Body of pancreas (tissue), 4 donors: ENCODE results near the gene MAST4. TPM values are rescaled to one million over a fixed set of nuclear protein-coding genes. Genes with fewer than 3 reads are reported as not detected.

Experiments used
- ATAC-seq: fragments of 150-250 bp; one replicate; pipeline ENCODE4 v1.9.1; 2016
- DNase-seq, 4 donors: peaks; one replicate each; pipeline ENCODE4 v3.0.0-alpha.2; 2019
- H3K27ac ChIP-seq, 4 donors: fragments of 200-600 bp; sonication (generic); 1 replicate in 3 of 4; 2 replicates in 1 of 4; pipeline versions ENCODE4 v1.5.1 to v1.6.1; 2016 to 2019; ENCODE audit warnings: mild to moderate bottlenecking in 1 of 4, mixed read lengths in 1 of 4, moderate library complexity in 1 of 4
- H3K27me3 ChIP-seq, 2 donors: fragments of 200-600 bp; sonication (generic); one replicate each; pipeline ENCODE4 v1.6.0; 2016; ENCODE audit warnings: mild to moderate bottlenecking in 1 of 2
- H3K36me3 ChIP-seq, 2 donors: fragments of 200-600 bp; sonication (generic); replicated peaks in 1 of 2; 2 replicates each; pipeline ENCODE4 v1.5.1; 2016; ENCODE audit warnings: low read depth in 2 of 2; ENCODE audit not compliant: insufficient read depth in 1 of 2
- H3K4me1 ChIP-seq: fragments of 200-600 bp; sonication (generic); one replicate; pipeline ENCODE4 v1.6.0; 2016
- H3K4me3 ChIP-seq, 2 donors: fragments of 200-600 bp; sonication (generic); 1 replicate in 1 of 2; 2 replicates in 1 of 2; pipeline ENCODE4 v1.5.1; 2016 to 2019
- H3K9me3 ChIP-seq, 3 donors: fragments of 200-600 bp; sonication (generic); 1 replicate in 2 of 3; 2 replicates in 1 of 3; pipeline ENCODE4 v1.5.1; 2016
- CTCF ChIP-seq, 7 experiments: fragments of 450-650 bp in 4 of 7; fragments of 200-600 bp in 3 of 7; sonication (generic) in 3 of 7; IDR thresholded peaks; one replicate each; pipeline ENCODE4 v1.5.1; 2016 to 2019; ENCODE audit warnings: antibody characterized with exemption in 7 of 7
- POLR2A ChIP-seq, 3 donors: fragments of 450-650 bp; IDR thresholded peaks; one replicate each; pipeline ENCODE4 v1.6.1; 2016; ENCODE audit warnings: antibody characterized with exemption in 3 of 3, mild to moderate bottlenecking in 2 of 3
- WGBS, 2 donors: methylation state at CpG; one replicate each; pipeline ENCODE4 v1.1.5; 2017; 5-methylcytosine and 5-hydroxymethylcytosine counted together
- intact Hi-C: fragments of 100-400 bp; cut with DNase I; formaldehyde crosslinking; loops from one replicate; pipeline ENCODE4 v1.15.1; 2023
- total RNA-seq, 2 donors: library from RNA; depleted of rRNA; stranded (reverse); fragments of >200 nt; gene quantifications; one replicate each; pipeline ENCODE4 v1.1.0, GENCODE V29; 2016

The MAST4 gene
- total RNA-seq, 2 donors from 2014 or later, result 17.9 to 29.7 TPM

DNA sequence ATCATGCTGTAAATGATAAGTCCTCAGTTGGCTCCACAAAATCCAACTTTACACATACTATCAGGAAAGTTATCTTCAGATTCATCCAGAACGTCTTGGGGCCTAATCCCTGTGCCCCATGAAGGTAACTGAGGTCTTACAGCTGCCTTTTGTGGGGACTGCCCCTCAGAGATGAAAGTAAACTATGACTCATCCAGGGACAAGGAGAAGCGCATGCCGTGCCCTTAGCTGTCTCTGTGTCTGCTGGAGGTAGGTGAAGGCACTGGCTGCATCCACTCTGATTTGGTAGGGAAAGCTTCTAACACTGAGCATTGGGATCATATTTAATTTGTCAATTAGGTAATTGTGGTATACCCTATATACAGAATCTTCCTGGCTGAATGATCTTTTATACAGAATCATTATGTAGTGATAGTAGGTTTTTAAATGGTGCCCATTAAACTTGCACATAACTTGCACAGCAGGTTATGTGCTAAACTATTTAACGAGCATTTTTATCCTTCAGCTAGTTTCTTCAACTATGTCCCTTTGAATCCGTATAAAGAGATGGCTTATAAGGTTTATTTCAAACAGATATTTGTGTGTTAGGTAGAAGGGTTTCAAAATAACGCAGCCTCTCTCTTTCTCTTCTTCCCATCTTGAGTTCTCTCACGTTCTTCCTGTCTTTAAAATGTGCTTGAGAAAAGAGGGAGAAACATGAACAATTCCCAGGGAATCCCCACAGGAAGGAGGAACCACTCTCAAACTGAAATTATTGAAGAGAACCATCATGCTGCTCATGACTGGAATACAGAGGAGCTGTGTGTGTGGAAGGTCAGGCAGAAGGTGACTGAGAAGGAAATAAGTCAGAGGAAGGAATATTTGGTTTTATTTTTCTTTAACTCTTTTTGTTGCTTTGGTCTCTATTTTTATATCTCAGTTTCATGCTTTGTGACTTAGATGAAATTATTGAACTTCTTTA, 349.5 kb downstream of the MAST4 start:
- H3K27ac ChIP-seq, result no peak overlapping the region
- H3K9me3 ChIP-seq, result no peaks in the 10 kb centered on the region
- H3K4me1 ChIP-seq, result no peaks in the 10 kb centered on the region
- WGBS, 2 donors, result 66 to 70% methylated on average over 7 of the region's 7 CpGs
- TF ChIP-seq CTCF (IDR thresholded peaks at IDR 0.05) (no peak), POLR2A (IDR thresholded peaks at IDR 0.05) (no peak)
- DNase-seq, result no peak
- intact Hi-C loops, result no loop called here
- no peaks in the 10 kb centered on the region for H3K36me3 ChIP-seq
- H3K4me3 ChIP-seq, result no peak overlapping the region
- no peak for ATAC-seq
- H3K27me3 ChIP-seq, result no peaks in the 10 kb centered on the region

- intact Hi-C loops, result no loop called here
- Histone ChIP-seq H3K27ac (no peak overlapping the region), H3K27me3 (no peaks in the 10 kb centered on the region), H3K4me3 (no peak overlapping the region), H3K9me3 (no peaks in the 10 kb centered on the region), H3K36me3 (no peaks in the 10 kb centered on the region), H3K4me1 (no peaks in the 10 kb centered on the region)
- WGBS, 2 donors, result 76 to 82% methylated on average over 4 of the region's 4 CpGs
- TF ChIP-seq POLR2A (IDR thresholded peaks at IDR 0.05), result no peak
- TF ChIP-seq CTCF (IDR thresholded peaks at IDR 0.05), result no peak
- DNase-seq (no peak), ATAC-seq (no peak)
These were observed 351.3 kb downstream of the MAST4 start for GRCh38 chr5:66947458-66947857.

- ATAC-seq (no peak), DNase-seq (no peak)
- no peaks in the 10 kb centered on the region for H3K9me3 ChIP-seq
- intact Hi-C loops, result no loop called here
- H3K27ac ChIP-seq, result no peak overlapping the region
- H3K4me1 ChIP-seq, result no peaks in the 10 kb centered on the region
- no peak for TF ChIP-seq CTCF (IDR thresholded peaks at IDR 0.05)
- no peak for TF ChIP-seq POLR2A (IDR thresholded peaks at IDR 0.05)
- no peaks in the 10 kb centered on the region for H3K27me3 ChIP-seq
- H3K36me3 ChIP-seq, result no peaks in the 10 kb centered on the region
- no peak overlapping the region for H3K4me3 ChIP-seq
- 88 to 90% methylated on average over 4 of the region's 4 CpGs for WGBS, 2 donors
These were observed 352.9 kb downstream of the MAST4 start for GRCh38 chr5:66949066-66949465.

GRCh38 chr5:66952153-66952552, 356.0 kb downstream of the MAST4 start:
- no peaks in the 10 kb centered on the region for H3K4me1 ChIP-seq
- no peak overlapping the region for H3K27ac ChIP-seq
- intact Hi-C loops, result no loop called here
- ATAC-seq (no peak), DNase-seq (no peak)
- WGBS, 2 donors, result 94 to 97% methylated on average over 1 of the region's 1 CpG
- no peak overlapping the region for H3K4me3 ChIP-seq
- TF ChIP-seq POLR2A (IDR thresholded peaks at IDR 0.05) (no peak), CTCF (IDR thresholded peaks at IDR 0.05) (no peak)
- H3K27me3 ChIP-seq, result no peaks in the 10 kb centered on the region
- no peaks in the 10 kb centered on the region for H3K36me3 ChIP-seq
- H3K9me3 ChIP-seq, result no peaks in the 10 kb centered on the region

DNA sequence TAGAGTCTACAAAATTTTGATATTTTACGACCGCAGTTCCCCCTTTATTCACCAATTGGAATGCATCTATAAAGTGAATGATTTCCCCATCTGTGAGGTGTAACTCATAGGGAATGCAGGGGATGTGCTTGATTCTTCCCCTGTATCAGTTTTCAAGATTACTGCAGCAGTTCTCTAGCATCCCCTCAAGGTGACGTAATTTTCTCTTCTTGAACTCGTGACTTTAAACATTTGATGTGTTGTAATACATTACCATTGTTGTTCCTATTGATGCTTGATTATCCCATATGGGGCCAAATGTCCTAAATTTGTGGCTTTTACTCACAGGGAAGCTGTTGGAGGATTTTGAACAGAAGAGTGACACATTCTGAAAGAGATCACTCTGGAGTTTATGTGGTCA, 360.2 kb downstream of the MAST4 start:
- peaks cover 21% of the 10 kb centered on the region for H3K4me1 ChIP-seq
- ATAC-seq, result no peak
- TF ChIP-seq POLR2A (IDR thresholded peaks at IDR 0.05) (no peak), CTCF (IDR thresholded peaks at IDR 0.05) (no peak)
- DNase-seq, result no peak
- no peaks in the 10 kb centered on the region for H3K36me3 ChIP-seq
- 88 to 95% methylated on average over 4 of the region's 4 CpGs for WGBS, 2 donors
- no peaks in the 10 kb centered on the region for H3K27me3 ChIP-seq
- no peaks in the 10 kb centered on the region for H3K9me3 ChIP-seq
- no peak overlapping the region for H3K4me3 ChIP-seq
- intact Hi-C loops, result no loop called here
- H3K27ac ChIP-seq, result no peak overlapping the region
